Measurements from ENCODE around the gene ZNF280A.

ZNF280A gene

DNA sequence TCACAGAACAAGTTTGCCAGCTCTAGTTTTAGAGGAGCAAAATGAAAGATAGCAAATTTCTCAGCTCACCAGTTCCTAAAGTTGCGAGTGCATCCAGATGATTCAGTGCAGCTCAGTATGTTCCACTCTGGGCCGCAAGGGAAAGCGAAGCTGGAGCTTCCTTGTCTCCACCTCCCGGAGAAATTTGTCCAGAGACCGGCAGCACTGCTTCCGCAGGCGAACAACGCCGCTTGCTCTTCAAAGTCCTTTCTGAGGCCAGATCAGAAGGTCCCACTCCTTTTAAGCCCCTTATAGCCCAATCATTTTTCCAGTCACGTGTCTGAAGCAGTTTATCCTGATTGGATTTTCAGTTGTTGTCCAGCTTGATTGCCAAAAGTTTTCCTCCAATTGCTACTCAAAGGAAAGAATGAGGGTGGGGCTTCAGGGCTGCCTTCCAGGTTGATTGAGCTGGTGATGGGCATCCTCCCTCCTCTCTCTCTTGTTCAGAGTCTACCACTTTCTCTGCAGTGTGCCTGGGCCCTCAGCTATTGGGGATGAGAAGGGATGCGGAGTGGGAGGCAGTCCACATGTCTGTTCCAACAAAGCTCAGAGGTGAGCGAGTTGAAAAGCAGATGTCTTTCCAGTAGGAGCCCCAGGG, at the start of gene ZNF280A:
Gene ZNF280A, minus strand, starts transcription at position 251 of the 637 bp plus-strand sequence. CDS start 4,640 bp downstream, outside the sequence.
- H3K4me3 ChIP-seq (ENCODE audit: low read depth, low read length) = no peak within 1 kb of the TSS
- DNase-seq (ENCODE audit: low read depth) = no peak

GRCh38 chr22:22569218-22569617, 49.1 kb upstream of the ZNF280A start:
- no peak for DNase-seq (ENCODE audit: low read depth)
- TF ChIP-seq CTCF (IDR thresholded peaks at IDR 0.05; ENCODE audit: low read depth, low read length, missing control alignments) = no peak
- H3K4me3 ChIP-seq (ENCODE audit: low read depth, low read length) = no peak overlapping the region

More for the DNA sequence above, at the start of gene ZNF280A:
- TF ChIP-seq CTCF (IDR thresholded peaks at IDR 0.05; ENCODE audit: low read depth, low read length, missing control alignments) = no peak

DNA sequence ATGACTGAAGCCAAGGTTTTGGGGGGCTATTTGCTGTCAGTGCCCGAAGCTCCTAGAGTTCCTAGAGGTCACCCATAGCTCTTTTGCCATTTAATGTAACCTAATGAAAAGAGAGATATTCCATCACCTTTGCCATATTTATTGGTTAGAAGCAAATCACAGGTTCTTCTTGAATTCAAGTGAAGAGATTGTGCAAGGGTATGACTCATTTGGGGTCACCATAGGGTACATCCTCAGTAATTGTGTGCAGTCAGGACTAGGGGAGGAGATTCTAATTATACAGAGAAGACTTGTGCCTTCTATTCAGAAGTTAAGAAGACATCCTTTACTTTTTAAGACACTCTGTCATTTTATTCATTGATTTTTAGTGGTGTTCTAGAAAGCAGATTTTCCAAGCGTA, 45.9 kb upstream of the ZNF280A start:
- DNase-seq (ENCODE audit: low read depth) = no peak
- TF ChIP-seq CTCF (IDR thresholded peaks at IDR 0.05; ENCODE audit: low read depth, low read length, missing control alignments) = no peak
- no peak overlapping the region for H3K4me3 ChIP-seq (ENCODE audit: low read depth, low read length)

GRCh38 chr22:22558972-22559603, 39.0 kb upstream of the ZNF280A start, which contains the start of gene PRAME:
Gene PRAME (minus strand): TSS chr22:22559265. CDS start chr22:22556832, 2,433 bp downstream.
- no peak within 1 kb of the TSS for H3K4me3 ChIP-seq (ENCODE audit: low read depth, low read length)
- DNase-seq (ENCODE audit: low read depth) = peak; percentile 51
- peak; percentile 90 for TF ChIP-seq CTCF (IDR thresholded peaks at IDR 0.05; ENCODE audit: low read depth, low read length, missing control alignments)

- no peak overlapping the region for H3K4me3 ChIP-seq (ENCODE audit: low read depth, low read length)
- no peak for DNase-seq (ENCODE audit: low read depth)
- TF ChIP-seq CTCF (IDR thresholded peaks at IDR 0.05; ENCODE audit: low read depth, low read length, missing control alignments) = no peak
Measured at GRCh38 chr22:22558071-22558971, 38.3 kb upstream of the ZNF280A start.

- TF ChIP-seq CTCF (IDR thresholded peaks at IDR 0.05; ENCODE audit: low read depth, low read length, missing control alignments) = no peak
- H3K4me3 ChIP-seq (ENCODE audit: low read depth, low read length) = no peak overlapping the region
- DNase-seq (ENCODE audit: low read depth) = no peak
Measured at GRCh38 chr22:22556995-22557925, 37.2 kb upstream of the ZNF280A start.
